Muscle of arm (tissue), 14 donors: Measurements from ENCODE around the gene KIAA1191. TPM values are rescaled to one million over a fixed set of nuclear protein-coding genes. Genes with fewer than 3 reads are reported as not detected.
A peak's percentile ranks its signal among the peaks of the same experiment; 100 is the strongest.
"Not testable (repeated sequence)": the region's sequence is repeated elsewhere in the genome, so short reads cannot be mapped to it uniquely, and the experiment has no call there.

Source experiments
- DNase-seq: peaks from one replicate; pipeline ENCODE4 v3.0.0-alpha.2; 2013
- long read RNA-seq, 11 donors: transcript quantifications; one replicate each; lab custom pipeline, GENCODE V29; 2026
- polyA plus RNA-seq, 12 donors: library from polyadenylated mRNA; unstranded; fragments of 120-200 nt; gene quantifications; one replicate each; pipeline ENCODE4 v1.2.1, GENCODE V29; 2013; ENCODE audit not compliant: insufficient read length in 12 of 12

KIAA1191 gene
- polyA plus RNA-seq: 10 to 100 TPM in 11 of 12 donors, not detected in 1; 30.5 to 77.7 (median 65.3) TPM
- long read RNA-seq, donor 1, transcript KIAA1191-201 (9 exons, 2,991 nt): major isoform, 22 of 90 reads
- long read RNA-seq, donor 1, partial matches to known transcripts: 59 of 90 reads
- long read RNA-seq, donor 1, other reads (novel, unspliced or antisense): 0 of 90 reads
- long read RNA-seq, donor 2, transcript KIAA1191-201 (9 exons, 2,991 nt): major isoform, 12 of 21 reads
- long read RNA-seq, donor 2, partial matches to known transcripts: 6 of 21 reads
- long read RNA-seq, donor 2, other reads (novel, unspliced or antisense): 0 of 21 reads
- long read RNA-seq, donor 3, partial matches to known transcripts: 0 of 3 reads
- long read RNA-seq, donor 3, other reads (novel, unspliced or antisense): 0 of 3 reads
- long read RNA-seq, donor 4, partial matches to known transcripts: 0 of 5 reads
- long read RNA-seq, donor 4, other reads (novel, unspliced or antisense): 0 of 5 reads
- long read RNA-seq, donor 5, transcript KIAA1191-201 (9 exons, 2,991 nt): major isoform, 21 of 33 reads
- long read RNA-seq, donor 5, partial matches to known transcripts: 11 of 33 reads
- long read RNA-seq, donor 5, other reads (novel, unspliced or antisense): 0 of 33 reads
- long read RNA-seq, donor 6, transcript KIAA1191-201 (9 exons, 2,991 nt): major isoform, 7 of 9 reads
- long read RNA-seq, donor 6, partial matches to known transcripts: 0 of 9 reads
- long read RNA-seq, donor 6, other reads (novel, unspliced or antisense): 0 of 9 reads
- long read RNA-seq, donor 7, partial matches to known transcripts: 22 of 28 reads
- long read RNA-seq, donor 7, other reads (novel, unspliced or antisense): 0 of 28 reads
- long read RNA-seq, donor 8, transcript KIAA1191-201 (9 exons, 2,991 nt): major isoform, 12 of 19 reads
- long read RNA-seq, donor 8, partial matches to known transcripts: 6 of 19 reads
- long read RNA-seq, donor 8, other reads (novel, unspliced or antisense): 0 of 19 reads
- long read RNA-seq, donor 9, transcript KIAA1191-201 (9 exons, 2,991 nt): major isoform, 8 of 16 reads
- long read RNA-seq, donor 9, partial matches to known transcripts: 7 of 16 reads
- long read RNA-seq, donor 9, other reads (novel, unspliced or antisense): 0 of 16 reads
- long read RNA-seq, donor 10, transcript KIAA1191-201 (9 exons, 2,991 nt): major isoform, 5 of 18 reads
- long read RNA-seq, donor 10, partial matches to known transcripts: 11 of 18 reads
- long read RNA-seq, donor 10, other reads (novel, unspliced or antisense): 0 of 18 reads
- long read RNA-seq, donor 11, transcript KIAA1191-201 (9 exons, 2,991 nt): major isoform, 6 of 12 reads
- long read RNA-seq, donor 11, partial matches to known transcripts: 5 of 12 reads
- long read RNA-seq, donor 11, other reads (novel, unspliced or antisense): 0 of 12 reads

- peak; percentile 92 for DNase-seq
Observed at GRCh38 chr5:176361437-176362232, at the start of gene KIAA1191. Gene KIAA1191, minus strand, starts transcription at chr5:176361764. Its CDS starts 2,256 bp downstream, at chr5:176359508.

- no peak for DNase-seq
Observed at GRCh38 chr5:176410486-176411180, 49.1 kb upstream of the KIAA1191 start.

GRCh38 chr5:176409765-176410164 lies 48.2 kb upstream of the KIAA1191 start:
- no peak for DNase-seq

- DNase-seq: no peak
Observed at GRCh38 chr5:176408590-176408989, 47.0 kb upstream of the KIAA1191 start.

GRCh38 chr5:176408252-176408573 lies 46.6 kb upstream of the KIAA1191 start:
- not testable (repeated sequence) for DNase-seq

GRCh38 chr5:176407456-176408251 lies 46.1 kb upstream of the KIAA1191 start:
- DNase-seq: peak; percentile 33

- no peak for DNase-seq
Observed at GRCh38 chr5:176406436-176407052, 45.0 kb upstream of the KIAA1191 start.

GRCh38 chr5:176405656-176406435 lies 44.3 kb upstream of the KIAA1191 start:
- DNase-seq: no peak

- no peak for DNase-seq
Observed at GRCh38 chr5:176401281-176402205, 40.0 kb upstream of the KIAA1191 start.

- no peak for DNase-seq
Observed at GRCh38 chr5:176400382-176401156, 39.0 kb upstream of the KIAA1191 start.

- no peak for DNase-seq
Observed at GRCh38 chr5:176397736-176398420, 36.3 kb upstream of the KIAA1191 start.

GRCh38 chr5:176396330-176396729 lies 34.8 kb upstream of the KIAA1191 start:
- DNase-seq: no peak

- DNase-seq: no peak
Observed at GRCh38 chr5:176394881-176395675, 33.5 kb upstream of the KIAA1191 start.

- DNase-seq: no peak
Observed at GRCh38 chr5:176394096-176394495, 32.5 kb upstream of the KIAA1191 start.
